Heart left ventricle (tissue), 16 donors: Measurements from ENCODE around the gene PDIK1L. TPM values are rescaled to one million over a fixed set of nuclear protein-coding genes. Genes with fewer than 3 reads are reported as not detected.

ENCODE experiments used
- ATAC-seq, 4 donors: fragments of 200-7000 bp; cut with Tn5 transposase; one replicate each; pipeline ENCODE4 v1.9.1; 2020 to 2022; ENCODE audit warnings: moderate library complexity in 4 of 4, mild to moderate bottlenecking in 3 of 4, moderate number of reproducible peaks in 1 of 4
- DNase-seq, 5 donors: peaks; one replicate each; pipeline ENCODE4 v3.0.0-alpha.2; 2020
- H3K27ac ChIP-seq, 12 donors: fragments of 200-600 bp; sonication (generic) in 4 of 12; one replicate each; pipeline versions ENCODE4 v1.5.0 to v1.8.0; 2016 to 2022; ENCODE audit warnings: mild to moderate bottlenecking in 2 of 12
- H3K27me3 ChIP-seq, 9 donors: fragments of 200-600 bp; sonication (generic) in 2 of 9; one replicate each; pipeline versions ENCODE4 v1.5.1 to v1.8.0; 2016 to 2022; ENCODE audit warnings: mild to moderate bottlenecking in 3 of 9
- H3K36me3 ChIP-seq, 9 donors: fragments of 200-600 bp; sonication (generic) in 2 of 9; one replicate each; pipeline versions ENCODE4 v1.5.0 to v1.8.0; 2018 to 2022; ENCODE audit warnings: mild to moderate bottlenecking in 2 of 9
- H3K4me1 ChIP-seq, 12 donors: fragments of 200-600 bp; sonication (generic) in 4 of 12; one replicate each; pipeline versions ENCODE4 v1.5.0 to v1.8.0; 2016 to 2022; ENCODE audit warnings: mild to moderate bottlenecking in 3 of 12
- H3K4me3 ChIP-seq, 12 donors: fragments of 200-600 bp; sonication (generic) in 4 of 12; one replicate each; pipeline versions ENCODE4 v1.5.0 to v1.8.0; 2017 to 2022; ENCODE audit warnings: mild to moderate bottlenecking in 9 of 12, moderate library complexity in 4 of 12
- H3K9me3 ChIP-seq, 12 donors: fragments of 200-600 bp; sonication (generic) in 4 of 12; one replicate each; pipeline versions ENCODE4 v1.5.0 to v1.8.0; 2016 to 2022; ENCODE audit warnings: mild to moderate bottlenecking in 1 of 12
- CTCF ChIP-seq, 12 donors: fragments of 200-600 bp; sonication (generic) in 4 of 12; IDR thresholded peaks; one replicate each; pipeline versions ENCODE4 v1.5.0 to v1.8.0; 2018 to 2022; ENCODE audit warnings: antibody characterized with exemption in 12 of 12, mild to moderate bottlenecking in 5 of 12
- POLR2A ChIP-seq, 2 donors: fragments of 450-650 bp; IDR thresholded peaks; one replicate each; pipeline ENCODE4 v1.6.1; 2017; ENCODE audit warnings: antibody characterized with exemption in 2 of 2, mild to moderate bottlenecking in 2 of 2, moderate library complexity in 2 of 2
- WGBS, 4 donors: extraction: QIAGEN DNeasy Blood & Tissue Kit in 2 of 4; methylation state at CpG; one replicate each; pipeline versions ENCODE4 v1.1.5 to v1.1.7; 2013 to 2018; 5-methylcytosine and 5-hydroxymethylcytosine counted together
- intact Hi-C, 10 donors: fragments of 100-400 bp; cut with DNase I; formaldehyde crosslinking; loops; one replicate each; pipeline versions ENCODE4 v1.11.1 to v1.14.2; 2022
- polyA plus RNA-seq, 2 donors: library from polyadenylated mRNA; stranded (reverse); fragments of 200-250 nt; gene quantifications; one replicate each; pipeline ENCODE4 v1.2.3, GENCODE V29; 2013
- total RNA-seq, 9 donors: library from RNA; depleted of rRNA in 2 of 9; stranded (reverse); fragments of >200 nt in 2 of 9; fragmentation: NEBNext Ultra II Directional in 3 of 9; extraction: Animal tissue kit (Norgen Biotek cat#: 25700) in 3 of 9; gene quantifications; one replicate each; pipeline versions ENCODE4 v1.1.0 to v1.2.4, GENCODE V29; 2016 to 2023
- donor health status: ischemic (EF 13 %, LVEDD 7.1; RV severe dilation, severe dysfunction).
- donor health status: healthy with polysubstance abuse.
- donor health status: DM: no; HTN: yes; CAD: no.
- donor health status: DM: no; HTN: no; CAD: no.
- donor health status: ischemic (EF 25% LVEDD 6.9; RV normal size, moderate dysfunction).
- donor health status: ischemic (EF 25% LVEDD 5.7; RV mildly dilated, moderate dysfunction).
- donor health status: healthy.
- donor health status: DM: yes; HTN: yes; CAD: no.
- donor health status: ischemic (EF 35%, LVEDD 5.7; RV mildly dilated, moderate dysfunction).
- donor health status: nonischemic (EF 11% LVEDD 7.7; RV severe dilation, severe dysfunction).
- donor health status: DM: yes; HTN: yes; CAD: no.
- donor health status: PGD.
- donor health status: ischemic (EF 29% LVEDD 5.4; RV normal size, mild dysfunction).
- donor health status: nonischemic (EF 23%, LVEDD 6.1; RV moderate dilation, normal function).

PDIK1L gene
- total and polyA plus RNA-seq, 11 donors, result 2.1 to 9.3 (median 5.7) TPM

- intact Hi-C loops, result loop anchor here in 1 of 10 donors (5.0 kb wide), 1 partner anchor 44 kb away; no protein-coding TSS in a partner anchor
- Histone ChIP-seq H3K27ac (peak overlapping the region; percentile 67 to 93 (median 78)), H3K4me3 (no peak overlapping the region), H3K36me3 (no peaks in the 10 kb centered on the region), H3K9me3 (no peaks in the 10 kb centered on the region), H3K27me3 (peaks cover 0 to under 1% (median 0%) of the 10 kb centered on the region in 9 donors), H3K4me1 (peaks cover 0 to 39% (median 0%) of the 10 kb centered on the region in 12 donors)
- TF ChIP-seq CTCF (IDR thresholded peaks at IDR 0.05) (no peak), POLR2A (IDR thresholded peaks at IDR 0.05) (no peak)
- WGBS, 4 donors, result 55 to 63% (median 57%) methylated on average over 7 to 8 of the region's 8 CpGs
- DNase-seq (peak; percentile 49 to 82 (median 73)), ATAC-seq (peak; percentile 54 to 80 (median 68))
Measured at GRCh38 chr1:26081267-26082019, 30.2 kb upstream of the PDIK1L start.

GRCh38 chr1:26082020-26082350 is 29.6 kb upstream of the PDIK1L start:
- Histone ChIP-seq H3K36me3 (no peaks in the 10 kb centered on the region), H3K27me3 (no peaks in the 10 kb centered on the region), H3K9me3 (no peaks in the 10 kb centered on the region), H3K4me1 (peaks cover 0 to 37% (median 0%) of the 10 kb centered on the region in 12 donors), H3K4me3 (no peak overlapping the region), H3K27ac (peak overlapping the region; percentile 67 to 93 (median 78))
- 52 to 64% (median 57%) methylated on average over 3 of the region's 3 CpGs for WGBS, 4 donors
- TF ChIP-seq POLR2A (IDR thresholded peaks at IDR 0.05) (no peak), CTCF (IDR thresholded peaks at IDR 0.05) (no peak)
- ATAC-seq, result no peak
- DNase-seq, result no peak
- intact Hi-C loops, result loop anchor here in 1 of 10 donors (5.0 kb wide), 1 partner anchor 45 kb away; no protein-coding TSS in a partner anchor

GRCh38 chr1:26083208-26083607 is 28.4 kb upstream of the PDIK1L start:
- peak overlapping the region; percentile 67 to 93 (median 78) for H3K27ac ChIP-seq
- H3K9me3 ChIP-seq, result no peaks in the 10 kb centered on the region
- peak; percentile 83 to 86 (median 84) for ATAC-seq
- DNase-seq, result peak in 4 of 5 donors; percentile 48 to 72 (median 58)
- H3K36me3 ChIP-seq, result no peaks in the 10 kb centered on the region
- TF ChIP-seq CTCF (IDR thresholded peaks at IDR 0.05) (no peak), POLR2A (IDR thresholded peaks at IDR 0.05) (peak in 1 of 2 donors; percentile 48)
- peak overlapping the region in 1 of 12 donors; percentile 8 for H3K4me3 ChIP-seq
- H3K27me3 ChIP-seq, result no peaks in the 10 kb centered on the region
- intact Hi-C loops, result loop anchor here in 1 of 10 donors (1.0 to 5.0 kb wide), 2 partner anchors 16 to 46 kb away; partner anchors contain the start of gene TRIM63
- peaks cover 0 to 37% (median 0%) of the 10 kb centered on the region in 12 donors for H3K4me1 ChIP-seq
- 29 to 35% (median 32%) methylated on average over 4 to 5 of the region's 5 CpGs for WGBS, 4 donors

GRCh38 chr1:26084091-26084561 is 27.5 kb upstream of the PDIK1L start:
- Histone ChIP-seq H3K27ac (peak overlapping the region; percentile 66 to 93 (median 78)), H3K9me3 (no peaks in the 10 kb centered on the region), H3K4me3 (no peak overlapping the region), H3K4me1 (peaks cover 0 to 31% (median 0%) of the 10 kb centered on the region in 12 donors), H3K27me3 (no peaks in the 10 kb centered on the region), H3K36me3 (no peaks in the 10 kb centered on the region)
- WGBS, 4 donors, result 35 to 40% (median 36%) methylated on average over 2 of the region's 2 CpGs
- peak; percentile 79 to 86 (median 82) for ATAC-seq
- intact Hi-C loops, result loop anchor here in 1 of 10 donors (1.0 to 5.0 kb wide), 2 partner anchors 10 to 47 kb away; no protein-coding TSS in a partner anchor
- TF ChIP-seq CTCF (IDR thresholded peaks at IDR 0.05) (no peak), POLR2A (IDR thresholded peaks at IDR 0.05) (no peak)
- peak in 4 of 5 donors; percentile 54 to 82 (median 70) for DNase-seq
